H1 (cell line): Measurements from ENCODE around the gene NRP2.

Source experiments
- CEBPB ChIP-seq: IDR thresholded peaks from 2 replicates; pipeline ENCODE4 v1.6.1; 2012; ENCODE audit warnings: low read depth, low read length
- CTCF ChIP-seq, 3 experiments: IDR thresholded peaks; 1 replicate in 2 of 3; 2 replicates in 1 of 3; pipeline versions ENCODE4 v1.5.1 to v1.6.1; 2011; ENCODE audit warnings: low read length in 3 of 3, mild to moderate bottlenecking in 3 of 3, inconsistent platforms in 2 of 3, low read depth in 1 of 3, moderate library complexity in 1 of 3; ENCODE audit not compliant: insufficient read depth in 1 of 3; ENCODE audit errors: control extremely low read depth in 1 of 3
- EZH2 ChIP-seq: fragments of 200-600 bp; sonication (generic); IDR thresholded peaks from 2 replicates; pipeline ENCODE4 v1.7.1; 2012; ENCODE audit warnings: low read depth, mild to moderate bottlenecking, moderate library complexity, low read length, inconsistent platforms; ENCODE audit not compliant: severe bottlenecking
- KDM1A ChIP-seq: fragments of 200-600, 300-600 bp; sonication (generic); IDR thresholded peaks from 2 replicates; pipeline ENCODE4 v1.7.1; 2016; ENCODE audit warnings: mild to moderate bottlenecking, low read length, borderline replicate concordance
- SAP30 ChIP-seq: fragments of 300-600 bp; sonication (generic); IDR thresholded peaks from 2 replicates; pipeline ENCODE4 v1.7.1; 2012; ENCODE audit warnings: low read length, moderate library complexity, mild to moderate bottlenecking, inconsistent platforms; ENCODE audit not compliant: insufficient read depth, insufficient replicate concordance
- TBP ChIP-seq: IDR thresholded peaks from 2 replicates; pipeline ENCODE4 v1.6.1; 2011; ENCODE audit warnings: low read depth, low read length, improper control_type of control experiment

DNA sequence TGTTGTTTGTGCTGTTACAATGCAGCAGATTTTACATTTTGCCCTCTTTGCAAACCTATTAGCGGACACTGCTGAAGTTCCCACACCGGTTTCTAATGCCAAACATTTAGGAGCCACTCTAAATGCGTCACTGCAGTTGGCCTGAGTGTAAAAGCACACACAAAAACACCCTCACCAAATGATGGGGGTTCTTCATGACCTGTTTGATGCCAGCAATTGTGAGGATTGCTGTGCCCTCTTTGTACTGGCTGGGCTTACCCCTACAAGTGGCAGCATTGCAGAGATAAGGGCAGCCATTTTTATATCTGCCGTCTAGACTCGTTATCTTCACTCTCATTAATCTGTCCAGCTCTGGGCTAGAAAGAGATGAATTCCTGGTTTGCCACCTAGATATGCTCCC lies 85.3 kb downstream of the NRP2 start:
- no peak for TF ChIP-seq CEBPB
- TF ChIP-seq EZH2 = no peak
- no peak for TF ChIP-seq CTCF (IDR thresholded peaks at IDR 0.05; ENCODE audit: control extremely low read depth in 1 of 3, insufficient read depth in 1 of 3, low read depth in 1 of 3, low read length in 3 of 3)
- TF ChIP-seq TBP = no peak
- no peak for TF ChIP-seq SAP30
- no peak for TF ChIP-seq KDM1A
